Gastrocnemius medialis (tissue), 4 donors: ENCODE data around the gene SMIM33.

ENCODE experiments used
- CTCF ChIP-seq, 5 experiments: fragments of 450-650 bp in 3 of 5; fragments of 200-600 bp in 2 of 5; sonication (generic) in 2 of 5; IDR thresholded peaks in 4 of 5; conservative IDR thresholded peaks in 1 of 5; 1 replicate in 4 of 5; 2 replicates in 1 of 5; pipeline ENCODE4 v1.5.1; 2016 to 2019; ENCODE audit warnings: antibody characterized with exemption in 5 of 5, mild to moderate bottlenecking in 3 of 5, moderate library complexity in 3 of 5
- POLR2A ChIP-seq, 2 donors: fragments of 450-650 bp; IDR thresholded peaks; one replicate each; pipeline ENCODE4 v1.6.1; 2017; ENCODE audit warnings: antibody characterized with exemption in 2 of 2, mild to moderate bottlenecking in 2 of 2, moderate library complexity in 2 of 2

- TF ChIP-seq CTCF (IDR thresholded peaks at IDR 0.05 in 4 of 5, conservative IDR thresholded peaks at IDR 0.05 in 1 of 5) (no peak), POLR2A (IDR thresholded peaks at IDR 0.05) (no peak)
Measured at GRCh38 chr5:139482050-139482889, 11.5 kb downstream of the SMIM33 start, which contains the start of gene STING1.
